GM21390 (cell line): ENCODE data around the gene CUEDC1.
A peak's percentile ranks its signal among the peaks of the same experiment; 100 is the strongest.
"Not testable (repeated sequence)": the region's sequence is repeated elsewhere in the genome, so short reads cannot be mapped to it uniquely, and the experiment has no call there.

ENCODE experiments used
- ATAC-seq: cut with Tn5 transposase; IDR thresholded peaks from one replicate; pipeline ENCODE4 v1.9.1; 2021; ENCODE audit not compliant: unreplicated experiment

Gene CUEDC1

DNA sequence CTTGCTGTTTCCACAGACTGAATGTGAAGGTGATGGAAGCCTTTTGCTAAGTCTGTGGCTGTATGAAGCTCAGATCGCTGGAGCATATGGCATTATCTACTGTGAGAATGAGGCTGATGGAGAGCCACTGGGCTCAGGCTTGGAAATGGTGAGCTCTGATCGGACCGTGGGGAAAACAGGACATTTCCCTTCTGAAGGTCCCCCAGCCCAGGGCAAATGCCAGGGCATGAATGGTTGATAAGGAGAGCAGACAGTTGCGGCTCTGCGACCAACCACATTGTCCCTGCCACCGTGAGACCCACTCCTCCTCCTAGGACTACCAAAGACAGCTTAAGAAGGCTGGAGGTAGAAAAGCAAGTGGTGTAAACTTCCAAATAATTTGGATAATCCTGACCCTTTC is 4.7 kb upstream of the CUEDC1 start:
- no peak for ATAC-seq

DNA sequence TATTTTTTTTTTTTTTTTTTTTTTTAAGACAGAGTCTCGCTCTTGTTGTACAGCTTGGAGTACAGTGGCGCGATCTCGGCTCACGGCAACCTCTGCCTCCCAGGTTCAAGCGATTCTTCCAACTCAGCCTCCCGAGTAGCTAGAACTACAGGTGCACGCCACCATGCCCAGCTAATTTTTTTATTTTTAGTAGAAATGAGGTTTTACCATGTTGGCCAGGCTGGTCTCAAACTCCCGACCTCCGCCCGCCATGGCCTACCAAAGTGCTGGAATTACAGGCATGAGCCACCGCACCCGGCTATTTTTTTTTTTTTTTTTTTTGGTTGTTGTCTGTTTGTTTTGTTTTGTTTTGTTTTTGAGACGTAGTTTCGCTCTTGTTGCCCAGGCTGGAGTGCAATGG is 3.2 kb upstream of the CUEDC1 start:
- ATAC-seq: not testable (repeated sequence)

DNA sequence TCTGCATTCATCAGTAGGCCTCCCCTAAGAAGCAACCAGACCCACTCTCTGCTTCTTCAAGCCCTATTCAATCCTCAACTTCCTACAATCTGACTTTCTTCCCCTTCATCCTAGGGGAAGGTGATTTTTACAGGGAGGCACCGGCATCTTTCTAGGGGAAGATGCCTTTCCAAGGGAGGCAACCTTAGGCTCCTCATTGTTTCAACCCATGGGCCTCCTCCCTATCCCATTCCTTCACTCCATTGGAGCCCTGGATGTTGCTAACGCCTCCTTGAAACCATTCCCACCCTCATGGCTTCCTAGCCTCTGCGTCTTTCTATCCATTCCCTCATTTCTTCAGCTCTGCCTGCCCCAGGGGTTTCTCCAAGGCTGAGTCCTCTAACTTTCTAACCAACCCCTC is 2.7 kb upstream of the CUEDC1 start:
- no peak for ATAC-seq

DNA sequence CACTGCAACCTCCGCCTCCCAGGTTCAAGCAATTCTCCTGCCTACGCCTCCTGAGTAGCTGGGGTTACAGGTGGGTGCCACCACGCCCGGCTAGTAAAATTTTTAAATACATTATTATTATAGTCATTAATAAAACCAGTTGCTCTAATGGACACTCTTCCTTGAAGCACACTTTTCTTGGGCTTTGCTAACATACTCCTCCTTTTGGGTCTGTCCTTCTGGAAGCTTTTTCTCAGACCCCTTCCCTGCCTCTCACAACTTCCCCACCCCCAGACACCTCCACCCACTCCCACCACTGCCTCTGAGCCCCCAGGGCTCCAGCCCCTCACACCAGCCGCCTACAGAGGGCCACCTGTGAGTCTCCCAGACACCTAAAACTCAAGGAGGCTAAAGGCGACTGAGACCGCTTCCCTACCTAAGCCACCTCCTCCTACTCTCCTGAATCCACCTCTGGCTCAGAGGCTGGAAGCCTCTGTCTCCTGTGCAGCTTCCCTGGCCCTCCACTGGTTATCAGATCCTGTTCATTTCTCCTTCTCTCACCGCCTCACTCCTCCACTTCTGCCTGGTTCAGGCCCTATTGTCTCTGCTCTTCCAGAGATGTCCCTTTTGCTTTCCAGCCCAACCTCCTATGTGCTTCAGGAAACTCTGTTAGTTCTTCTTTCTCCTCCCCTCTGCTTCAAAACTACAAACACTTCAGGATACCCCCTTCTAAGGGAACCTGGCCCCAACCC is 2.1 kb upstream of the CUEDC1 start:
- no peak for ATAC-seq

DNA sequence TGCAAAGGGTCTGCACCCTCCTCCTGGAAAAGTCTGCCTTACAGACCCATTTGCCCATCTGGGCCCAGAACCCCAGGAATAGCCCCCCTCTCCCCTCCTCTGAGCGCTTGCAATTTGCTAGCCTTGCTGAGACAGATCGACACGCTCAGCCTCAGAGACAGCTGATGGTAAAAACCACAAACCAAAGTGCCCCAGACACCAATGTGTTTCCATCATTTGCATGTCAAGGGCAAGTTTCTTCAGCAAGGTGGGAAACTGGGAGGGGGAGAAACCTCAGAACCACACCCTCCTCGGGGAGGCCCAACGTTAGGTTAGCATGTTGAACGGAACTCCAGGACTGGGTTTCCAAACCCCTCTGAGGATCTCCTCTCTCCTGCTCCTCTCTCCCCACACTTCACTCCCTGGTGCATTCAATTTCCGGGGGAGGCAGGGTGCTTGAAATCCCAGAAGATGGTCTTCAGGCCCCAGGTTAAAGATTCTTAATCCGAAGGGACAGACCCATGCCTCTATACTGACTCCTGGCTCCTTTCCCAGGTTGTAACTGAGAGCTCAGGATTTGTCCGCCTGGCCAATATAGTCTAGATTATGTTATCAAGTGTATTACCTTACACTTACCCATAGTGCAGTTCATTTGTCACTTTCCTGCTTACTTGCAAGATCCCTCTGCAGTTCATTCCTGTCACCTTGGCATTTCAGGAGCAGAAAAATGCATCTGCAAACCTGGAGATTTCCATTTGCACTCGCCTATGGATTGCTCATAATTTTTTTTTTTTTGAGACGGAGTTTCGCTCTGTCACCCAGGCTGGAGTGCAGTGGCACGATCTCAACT is 1.3 kb upstream of the CUEDC1 start:
- ATAC-seq: peak; percentile 80

DNA sequence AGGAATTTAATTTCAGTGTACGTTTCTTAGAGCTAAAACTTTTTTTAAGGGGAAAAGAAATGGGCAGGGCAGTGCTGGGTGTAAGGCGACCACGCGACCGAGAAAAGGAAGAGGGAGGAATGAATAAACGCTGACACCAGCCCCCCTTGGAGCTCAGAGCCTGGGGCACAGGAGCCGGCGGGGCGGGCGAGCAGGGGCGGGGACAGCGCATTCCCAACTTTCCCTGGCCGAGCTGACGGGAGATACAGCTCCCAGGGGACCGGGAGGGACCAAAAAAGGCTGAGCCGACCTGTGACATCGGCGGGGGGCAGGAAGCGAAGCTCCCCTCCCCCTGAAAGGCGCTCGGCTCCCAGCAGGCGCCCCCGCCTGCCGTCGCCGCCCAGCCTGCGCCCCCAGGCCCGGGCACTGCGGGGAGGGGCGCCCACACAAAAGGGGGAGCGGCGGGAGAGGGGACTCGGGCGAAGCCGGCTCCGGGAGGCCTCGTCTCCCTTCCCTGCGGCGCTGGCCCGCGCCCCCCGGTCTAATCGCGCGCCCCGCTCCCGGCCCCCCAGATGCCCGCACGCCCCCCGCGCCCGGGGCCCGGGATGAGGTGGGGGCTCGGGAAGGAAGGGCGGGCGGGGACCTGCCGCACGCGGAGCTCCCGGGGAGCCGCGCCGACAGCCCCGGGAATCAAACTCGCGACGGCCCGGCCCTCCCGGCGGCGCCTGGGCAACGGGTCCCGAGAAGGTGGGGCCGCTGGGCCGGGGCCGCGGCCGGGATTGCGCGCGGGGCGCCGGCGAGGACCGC is 622 bp downstream of the CUEDC1 start:
- ATAC-seq: no peak

DNA sequence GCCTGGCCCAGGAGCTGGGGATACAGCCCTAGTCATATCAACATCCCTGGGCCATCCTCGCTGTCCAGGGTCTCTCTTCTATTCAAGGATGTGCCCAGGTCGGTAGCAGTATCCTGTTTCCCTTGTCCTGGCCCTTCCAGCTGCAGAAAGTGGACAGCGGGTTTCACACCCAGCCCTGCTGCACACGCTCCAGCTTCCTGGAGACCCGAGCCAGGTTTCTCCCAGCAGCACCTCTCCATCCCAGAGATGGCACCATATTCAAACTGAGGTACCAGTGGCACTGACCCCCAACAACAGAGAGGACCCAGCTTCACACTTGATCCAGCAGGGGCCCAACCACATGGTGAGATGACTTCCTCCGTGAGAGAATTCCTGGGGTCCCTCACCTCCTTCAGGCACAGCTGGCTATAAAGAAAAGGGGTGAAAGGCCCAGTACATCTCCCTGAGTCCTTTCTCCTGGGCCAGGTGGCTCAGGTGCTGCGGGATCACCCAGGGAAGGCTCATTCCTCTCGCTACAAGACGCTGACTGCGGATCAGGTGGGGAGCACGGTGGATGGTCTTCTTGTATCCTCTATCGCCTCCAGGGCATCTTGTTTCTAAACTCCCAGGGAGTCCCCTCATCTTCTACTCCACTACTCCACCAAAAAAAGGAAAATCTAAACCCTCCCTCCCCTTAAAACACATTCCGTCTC is 1.4 kb downstream of the CUEDC1 start:
- ATAC-seq: no peak

DNA sequence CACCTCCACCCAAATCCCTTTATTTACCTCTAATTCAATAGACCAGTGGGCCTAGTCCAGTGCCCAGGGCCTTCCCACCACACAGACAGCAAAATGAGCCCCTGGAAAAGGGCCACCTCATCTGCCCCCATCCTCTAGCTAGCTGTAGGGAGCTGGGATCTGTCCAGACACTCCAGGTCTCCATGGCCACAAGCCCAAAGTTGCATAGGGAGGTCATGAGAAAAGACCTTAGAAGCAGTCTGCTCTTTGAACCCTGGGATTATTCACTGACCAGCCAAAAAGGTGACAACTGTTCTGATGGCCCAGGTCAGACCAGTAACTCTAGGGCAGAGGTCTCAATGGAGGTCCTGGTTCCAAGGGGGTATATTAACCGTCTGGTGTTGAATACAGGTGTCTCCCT is 2.0 kb downstream of the CUEDC1 start:
- ATAC-seq: no peak

DNA sequence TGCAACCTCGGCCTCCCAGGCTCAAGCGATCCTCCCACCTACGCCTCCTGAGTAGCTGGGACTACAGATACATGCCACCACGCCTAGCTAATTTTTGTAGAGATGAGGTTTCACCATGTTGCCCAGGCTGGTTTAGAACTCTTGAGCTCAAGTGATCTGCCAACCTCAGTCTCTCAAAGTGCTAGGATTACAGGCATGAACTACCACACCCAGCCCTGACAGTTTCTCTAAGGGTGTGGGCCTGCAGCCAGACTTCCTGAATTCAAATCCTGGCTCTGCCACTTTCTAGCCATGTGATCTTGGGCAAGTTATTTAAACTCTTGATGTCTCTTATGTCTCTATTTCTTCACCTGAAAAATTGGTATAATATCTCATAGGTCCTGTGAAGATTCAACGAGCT is 5.6 kb downstream of the CUEDC1 start:
- no peak for ATAC-seq

DNA sequence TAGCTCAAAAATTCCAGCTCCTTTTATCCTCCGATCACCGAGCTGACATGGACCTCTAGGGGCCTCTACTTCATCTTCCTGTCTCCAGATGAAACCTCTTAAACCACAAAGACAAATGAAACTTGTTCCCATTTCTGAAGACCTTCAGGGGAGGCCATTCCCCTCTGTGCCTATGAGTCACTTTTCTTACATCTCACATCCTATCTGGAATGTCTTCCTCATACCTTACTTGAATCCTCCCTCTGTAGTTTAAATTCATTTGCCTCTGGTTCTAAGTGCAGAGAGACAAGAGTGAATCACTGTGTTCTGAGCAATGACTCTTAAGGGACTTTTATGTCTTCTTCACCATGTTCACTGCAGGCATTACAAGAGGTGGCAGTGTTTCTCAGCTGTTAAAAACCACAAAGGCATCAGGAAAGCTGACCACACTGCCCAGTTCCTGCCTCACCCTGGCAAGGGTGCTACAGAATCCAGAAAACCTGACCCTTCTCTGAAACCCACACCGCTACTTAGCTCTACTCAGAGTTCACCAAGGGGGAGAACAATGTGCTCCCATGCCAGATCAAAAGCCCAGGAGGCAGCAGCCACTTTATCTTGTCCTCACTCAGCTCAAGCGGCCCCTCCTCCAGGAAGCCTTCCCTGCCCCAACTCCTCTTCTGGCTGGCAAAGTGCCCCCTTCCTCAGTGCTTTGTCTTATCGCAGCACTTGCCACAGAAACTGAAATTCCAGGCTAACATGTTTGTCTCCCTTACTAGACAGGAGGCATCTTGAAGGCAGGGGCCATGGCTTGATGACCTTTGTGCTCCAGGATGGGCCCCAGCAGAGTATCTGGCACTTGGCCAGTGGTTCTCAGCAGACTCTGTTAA is 6.4 kb downstream of the CUEDC1 start:
- no peak for ATAC-seq

DNA sequence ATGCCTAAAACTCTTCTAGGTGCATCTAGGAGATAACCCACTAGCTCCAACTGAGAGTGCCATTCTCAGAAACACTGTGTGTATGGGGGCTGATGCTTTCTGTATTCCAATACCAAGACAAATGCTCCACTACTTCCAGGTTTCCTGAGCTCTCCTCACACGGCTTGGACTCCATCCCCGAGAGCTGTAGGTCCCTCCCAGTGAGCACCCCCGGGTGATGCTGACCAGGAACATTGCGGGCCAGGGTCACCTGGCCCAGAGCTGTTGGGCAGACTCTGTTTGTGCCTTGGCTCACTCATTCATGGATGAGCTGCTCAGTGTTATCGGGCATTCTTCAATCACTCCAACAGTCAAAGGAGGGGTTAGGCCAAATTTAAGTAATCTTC is 7.0 kb downstream of the CUEDC1 start:
- no peak for ATAC-seq

DNA sequence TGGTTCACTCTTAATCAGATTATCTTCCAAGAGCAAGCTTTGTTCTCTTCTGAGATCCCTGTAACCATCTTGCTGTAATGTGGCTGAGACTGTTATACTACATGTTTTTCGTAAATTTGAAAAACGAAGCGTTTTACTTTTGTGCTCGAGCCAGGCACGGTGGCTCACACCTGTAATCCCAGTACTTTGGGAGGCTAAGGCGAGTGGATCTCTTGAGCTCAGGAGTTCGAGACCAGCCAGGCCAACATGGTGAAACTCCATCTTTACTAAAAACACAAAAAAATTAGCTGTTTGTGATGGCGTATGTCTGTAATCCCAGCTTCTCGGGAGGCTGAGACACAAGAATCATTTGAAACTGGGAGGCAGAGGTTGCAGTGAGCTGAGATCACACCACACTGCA is 7.8 kb downstream of the CUEDC1 start:
- no peak for ATAC-seq

DNA sequence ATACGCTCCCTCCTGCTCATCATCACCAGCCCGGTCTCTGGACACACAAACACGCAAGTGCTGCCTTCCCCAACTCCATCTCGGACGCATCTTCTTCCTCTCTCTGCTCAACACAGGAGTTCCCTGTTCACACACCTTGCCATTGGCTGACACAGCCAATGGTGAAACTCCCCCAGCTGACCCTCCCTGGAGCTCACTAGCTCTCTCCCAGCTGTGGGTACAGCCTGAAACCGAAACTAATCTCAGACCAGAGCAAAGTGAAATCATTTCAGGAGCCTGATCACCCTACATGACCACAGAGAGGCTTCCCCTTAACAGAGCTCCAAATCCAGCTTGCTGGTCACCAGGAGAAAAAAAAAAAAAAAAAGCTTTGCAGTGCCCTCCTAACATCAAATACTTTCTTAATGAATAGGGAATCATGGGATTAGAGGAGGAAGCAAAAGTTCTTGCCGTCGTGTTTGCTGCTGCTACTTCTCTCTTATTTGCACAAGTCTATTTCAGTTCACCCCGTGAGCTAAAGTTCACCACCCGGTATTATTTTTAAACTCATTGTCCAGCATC is 8.3 kb downstream of the CUEDC1 start:
- peak; percentile 90 for ATAC-seq

DNA sequence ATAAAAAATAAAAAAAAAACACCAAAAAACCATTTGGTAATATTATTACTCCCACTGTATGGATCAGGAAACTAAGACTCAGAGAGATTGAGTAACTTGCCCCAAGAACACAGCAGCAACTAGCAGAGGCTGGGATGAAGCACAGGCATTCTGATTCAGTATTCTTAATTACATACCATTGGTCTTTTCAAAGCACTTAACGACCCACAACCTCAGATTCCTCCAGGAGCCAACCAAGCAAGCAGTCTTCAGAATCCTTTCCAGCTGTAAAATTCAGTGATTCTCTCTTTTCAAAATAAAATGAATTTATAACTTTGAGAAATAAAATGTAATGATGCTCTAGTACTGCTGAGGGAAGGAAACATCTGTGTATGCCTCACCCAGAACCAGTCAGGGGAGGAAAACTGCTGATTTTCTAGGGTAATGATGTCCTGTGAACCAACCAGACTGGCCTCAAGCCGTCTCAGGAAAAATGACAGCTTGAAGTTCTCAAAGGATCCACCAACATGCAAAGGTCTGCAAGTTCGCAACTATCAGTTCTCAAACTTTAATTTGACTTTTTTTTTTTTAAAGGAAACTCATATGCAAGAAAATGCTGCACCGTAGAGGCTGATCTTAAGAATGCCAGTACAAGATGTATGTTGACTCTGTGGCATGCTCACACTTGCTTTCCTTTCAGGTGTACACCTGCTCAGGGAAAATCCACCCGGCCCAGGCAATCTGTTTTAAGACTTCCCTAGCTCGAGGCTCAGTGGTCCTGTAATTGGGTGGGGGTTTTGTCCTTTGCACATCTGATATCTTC is 9.0 kb downstream of the CUEDC1 start:
- no peak for ATAC-seq

DNA sequence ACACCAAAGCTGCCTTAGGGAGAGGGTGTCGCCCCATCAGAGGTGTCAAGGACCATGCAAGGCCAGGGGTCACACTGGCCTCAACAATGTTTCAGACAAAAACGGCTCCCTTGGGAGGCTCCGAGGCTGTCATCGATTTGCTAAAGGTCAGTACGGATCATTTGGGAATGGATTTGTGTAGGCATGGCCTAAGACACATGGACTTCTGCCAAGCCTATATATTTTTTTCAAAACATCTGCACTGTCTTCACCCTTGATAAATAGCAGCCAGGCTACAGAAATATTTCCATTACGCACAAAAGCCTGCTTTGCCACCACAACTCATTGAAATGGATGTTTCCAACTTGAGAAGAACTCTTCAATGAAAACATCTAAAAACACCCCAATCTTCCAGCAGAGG is 10.3 kb downstream of the CUEDC1 start:
- no peak for ATAC-seq

DNA sequence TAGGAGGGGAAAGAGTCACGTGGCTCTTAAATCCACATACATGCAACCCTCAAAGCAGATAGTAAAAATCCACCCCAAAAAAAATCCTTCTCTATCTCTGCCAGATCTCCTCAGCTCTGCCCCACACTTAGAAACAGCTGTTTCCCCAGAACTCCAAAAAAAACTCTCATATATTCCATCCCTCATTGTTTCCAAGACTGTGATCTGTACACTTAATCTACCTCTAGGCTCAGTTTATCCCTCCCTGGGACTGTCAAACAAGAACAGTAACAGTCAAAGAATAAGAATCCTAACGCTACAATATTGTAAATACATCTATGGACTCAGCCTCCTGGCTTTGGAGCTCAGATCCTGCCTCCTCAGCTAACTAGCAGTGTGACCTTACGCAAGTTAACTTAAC is 11.6 kb downstream of the CUEDC1 start:
- no peak for ATAC-seq

DNA sequence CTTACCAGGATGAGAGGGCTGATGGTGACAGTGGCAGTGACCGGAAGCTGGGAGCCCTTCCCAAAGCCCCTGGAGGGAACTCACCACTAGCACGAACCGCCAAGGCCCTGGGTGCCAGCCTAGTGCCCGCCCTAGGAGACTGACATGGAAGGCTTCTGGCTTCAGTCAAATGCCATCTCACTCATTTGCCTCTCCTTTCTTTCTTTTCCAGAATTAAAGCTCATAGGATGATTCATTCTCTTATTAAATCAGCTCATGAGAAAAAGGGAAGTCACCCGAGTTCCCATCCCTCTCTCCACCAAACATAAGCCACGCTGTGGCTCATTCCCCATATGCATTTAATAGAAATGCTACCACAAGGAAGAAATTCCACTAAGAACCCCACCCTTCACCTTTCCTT is 12.1 kb downstream of the CUEDC1 start:
- no peak for ATAC-seq

DNA sequence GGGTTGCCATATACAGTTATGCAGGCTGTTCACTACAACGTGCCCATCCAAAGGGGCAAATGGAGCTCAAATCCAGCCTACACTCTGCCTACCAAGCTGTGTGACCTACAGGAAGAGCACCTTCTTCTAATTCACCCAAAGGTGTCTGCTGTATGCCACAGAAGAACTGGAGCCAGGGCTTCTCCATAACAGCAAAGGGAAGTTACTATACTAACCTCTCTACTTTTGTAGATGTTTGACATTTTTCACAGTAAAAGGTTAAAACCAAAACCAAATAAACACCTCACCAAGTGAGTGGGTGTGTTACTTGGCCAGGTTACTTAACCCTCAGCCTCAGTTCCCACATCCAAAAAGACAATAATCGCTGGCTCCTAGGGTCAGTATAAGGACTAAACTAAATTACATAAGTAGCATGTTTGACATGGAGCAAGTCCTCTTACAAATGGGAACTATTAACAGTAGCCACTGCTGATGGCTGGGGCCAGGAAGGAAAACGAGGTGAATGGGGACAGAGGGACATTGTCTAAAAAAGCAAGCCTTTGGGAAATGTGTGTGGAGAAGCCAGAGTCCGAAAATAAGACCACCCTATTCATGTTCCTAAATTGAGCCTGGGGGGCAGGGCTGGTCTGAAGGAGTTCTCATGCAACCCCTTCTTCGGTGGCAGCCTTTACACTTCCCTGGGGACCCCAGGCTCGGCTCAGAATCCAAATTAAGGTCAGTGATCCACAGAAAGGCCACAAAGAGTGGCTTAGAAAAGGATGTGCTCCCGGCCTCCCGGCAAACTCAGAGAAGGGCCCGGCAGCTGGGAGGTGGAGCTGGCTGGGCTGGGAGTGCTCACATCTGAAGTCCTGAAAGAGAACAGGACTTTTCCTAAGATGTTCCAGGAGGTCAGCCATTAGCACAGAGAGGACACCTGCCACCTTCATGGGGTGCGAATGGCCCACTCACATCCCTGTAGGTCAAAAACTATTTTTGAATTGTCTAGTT is 13.5 kb downstream of the CUEDC1 start:
- no peak for ATAC-seq
